ENCODE measurements around the gene SELENOI. TPM values are rescaled to one million over a fixed set of nuclear protein-coding genes. Genes with fewer than 3 reads are reported as not detected.

SELENOI gene
- total and polyA plus RNA-seq, 10 of the 15 experiments (the other 5 are each of a cell fraction or from before 2014, with no cell fraction given), result 5.2 to 31.4 (median 17.4) TPM

DNA sequence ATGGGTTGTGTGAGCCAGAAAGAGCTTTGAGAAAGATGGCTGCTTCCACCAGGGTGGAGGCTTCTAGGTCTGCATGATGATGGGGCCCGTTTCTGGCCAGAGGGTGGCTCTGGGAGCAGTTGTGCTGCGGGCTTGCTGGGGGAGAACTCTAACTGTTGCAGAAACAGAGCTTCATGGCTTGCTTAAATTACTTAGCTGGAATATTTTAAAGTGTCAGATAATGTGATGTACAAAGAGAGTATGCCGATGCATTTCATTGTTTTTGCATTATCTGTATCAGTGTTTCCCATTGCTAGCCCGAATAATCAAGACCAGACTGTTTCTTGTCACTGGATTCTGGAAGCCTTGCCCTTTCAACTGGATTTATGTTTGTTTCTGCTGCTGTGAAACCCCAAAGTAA, 49.5 kb downstream of the SELENOI start:
- Histone ChIP-seq H3K9me3 (replicated peaks; ENCODE audit: control insufficient read depth, insufficient read depth, low read length) (no peaks in the 10 kb centered on the region), H3K4me1 (ENCODE audit: control insufficient read depth, insufficient read depth, low read length) (no peaks in the 10 kb centered on the region; the same call in 1 of the 2 replicates), H3K36me3 (ENCODE audit: control insufficient read depth in 2 of 2, insufficient read depth in 2 of 2, low read length in 1 of 2) (peaks cover 0 to 11% of the 10 kb centered on the region in 2 experiments; a peak in 3 of 4 replicates), H4K20me1 (ENCODE audit: control insufficient read depth, insufficient read depth) (no peaks in the 10 kb centered on the region), H3K27ac (ENCODE audit: control insufficient read depth, insufficient read depth) (no peak overlapping the region), H2AFZ (ENCODE audit: control insufficient read depth, low read depth, low read length) (no peak overlapping the region), H3K4me3 (no peak overlapping the region), H3K9ac (ENCODE audit: control insufficient read depth, insufficient read depth, low read length) (no peak overlapping the region), H3K27me3 (replicated peaks in 1 of 2; ENCODE audit: control insufficient read depth in 2 of 2, insufficient read depth in 2 of 2, low read length in 1 of 2) (no peaks in the 10 kb centered on the region), H3K4me2 (ENCODE audit: control insufficient read depth, insufficient read depth) (no peak overlapping the region), H3K79me2 (ENCODE audit: control insufficient read depth, insufficient read depth, low read length) (no peaks in the 10 kb centered on the region)
- TF ChIP-seq HCFC1 (IDR thresholded peaks at IDR 0.05; ENCODE audit: low read length) (no peak), DPF2 (IDR thresholded peaks at IDR 0.05) (no peak), BACH1 (IDR thresholded peaks at IDR 0.05; ENCODE audit: borderline replicate concordance) (no peak), ETV6 (conservative IDR thresholded peaks at IDR 0.05 in 1 of 2, IDR thresholded peaks at IDR 0.05 in 1 of 2; ENCODE audit: borderline replicate concordance in 1 of 2, low read depth in 1 of 2) (no peak), TAF1 (IDR thresholded peaks at IDR 0.05; ENCODE audit: borderline replicate concordance, low read depth, low read length) (no peak), NR2C1 (IDR thresholded peaks at IDR 0.05) (no peak), STAT1 (conservative IDR thresholded peaks at IDR 0.05) (no peak), BRCA1 (IDR thresholded peaks at IDR 0.05; ENCODE audit: low read depth, low read length) (no peak), NFYB (IDR thresholded peaks at IDR 0.05; ENCODE audit: insufficient read depth, low read depth, low read length) (no peak), NFXL1 (IDR thresholded peaks at IDR 0.05; ENCODE audit: borderline replicate concordance) (no peak), TBL1XR1 (IDR thresholded peaks at IDR 0.05; ENCODE audit: low read depth, low read length) (no peak), SP1 (IDR thresholded peaks at IDR 0.05; ENCODE audit: low read depth, low read length) (no peak), SMAD5 (IDR thresholded peaks at IDR 0.05; ENCODE audit: low read depth) (no peak), NFYA (IDR thresholded peaks at IDR 0.05; ENCODE audit: borderline replicate concordance, low read depth, low read length) (no peak)
- TF ChIP-seq, protein P1, sequence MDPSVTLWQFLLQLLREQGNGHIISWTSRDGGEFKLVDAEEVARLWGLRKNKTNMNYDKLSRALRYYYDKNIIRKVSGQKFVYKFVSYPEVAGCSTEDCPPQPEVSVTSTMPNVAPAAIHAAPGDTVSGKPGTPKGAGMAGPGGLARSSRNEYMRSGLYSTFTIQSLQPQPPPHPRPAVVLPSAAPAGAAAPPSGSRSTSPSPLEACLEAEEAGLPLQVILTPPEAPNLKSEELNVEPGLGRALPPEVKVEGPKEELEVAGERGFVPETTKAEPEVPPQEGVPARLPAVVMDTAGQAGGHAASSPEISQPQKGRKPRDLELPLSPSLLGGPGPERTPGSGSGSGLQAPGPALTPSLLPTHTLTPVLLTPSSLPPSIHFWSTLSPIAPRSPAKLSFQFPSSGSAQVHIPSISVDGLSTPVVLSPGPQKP (IDR thresholded peaks at IDR 0.05; ENCODE audit: low read depth, low read length), result no peak
- TF ChIP-seq, protein P2, sequence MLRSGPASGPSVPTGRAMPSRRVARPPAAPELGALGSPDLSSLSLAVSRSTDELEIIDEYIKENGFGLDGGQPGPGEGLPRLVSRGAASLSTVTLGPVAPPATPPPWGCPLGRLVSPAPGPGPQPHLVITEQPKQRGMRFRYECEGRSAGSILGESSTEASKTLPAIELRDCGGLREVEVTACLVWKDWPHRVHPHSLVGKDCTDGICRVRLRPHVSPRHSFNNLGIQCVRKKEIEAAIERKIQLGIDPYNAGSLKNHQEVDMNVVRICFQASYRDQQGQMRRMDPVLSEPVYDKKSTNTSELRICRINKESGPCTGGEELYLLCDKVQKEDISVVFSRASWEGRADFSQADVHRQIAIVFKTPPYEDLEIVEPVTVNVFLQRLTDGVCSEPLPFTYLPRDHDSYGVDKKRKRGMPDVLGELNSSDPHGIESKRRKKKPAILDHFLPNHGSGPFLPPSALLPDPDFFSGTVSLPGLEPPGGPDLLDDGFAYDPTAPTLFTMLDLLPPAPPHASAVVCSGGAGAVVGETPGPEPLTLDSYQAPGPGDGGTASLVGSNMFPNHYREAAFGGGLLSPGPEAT (IDR thresholded peaks at IDR 0.05; ENCODE audit: low read depth), result no peak
- TF ChIP-seq, protein P3, sequence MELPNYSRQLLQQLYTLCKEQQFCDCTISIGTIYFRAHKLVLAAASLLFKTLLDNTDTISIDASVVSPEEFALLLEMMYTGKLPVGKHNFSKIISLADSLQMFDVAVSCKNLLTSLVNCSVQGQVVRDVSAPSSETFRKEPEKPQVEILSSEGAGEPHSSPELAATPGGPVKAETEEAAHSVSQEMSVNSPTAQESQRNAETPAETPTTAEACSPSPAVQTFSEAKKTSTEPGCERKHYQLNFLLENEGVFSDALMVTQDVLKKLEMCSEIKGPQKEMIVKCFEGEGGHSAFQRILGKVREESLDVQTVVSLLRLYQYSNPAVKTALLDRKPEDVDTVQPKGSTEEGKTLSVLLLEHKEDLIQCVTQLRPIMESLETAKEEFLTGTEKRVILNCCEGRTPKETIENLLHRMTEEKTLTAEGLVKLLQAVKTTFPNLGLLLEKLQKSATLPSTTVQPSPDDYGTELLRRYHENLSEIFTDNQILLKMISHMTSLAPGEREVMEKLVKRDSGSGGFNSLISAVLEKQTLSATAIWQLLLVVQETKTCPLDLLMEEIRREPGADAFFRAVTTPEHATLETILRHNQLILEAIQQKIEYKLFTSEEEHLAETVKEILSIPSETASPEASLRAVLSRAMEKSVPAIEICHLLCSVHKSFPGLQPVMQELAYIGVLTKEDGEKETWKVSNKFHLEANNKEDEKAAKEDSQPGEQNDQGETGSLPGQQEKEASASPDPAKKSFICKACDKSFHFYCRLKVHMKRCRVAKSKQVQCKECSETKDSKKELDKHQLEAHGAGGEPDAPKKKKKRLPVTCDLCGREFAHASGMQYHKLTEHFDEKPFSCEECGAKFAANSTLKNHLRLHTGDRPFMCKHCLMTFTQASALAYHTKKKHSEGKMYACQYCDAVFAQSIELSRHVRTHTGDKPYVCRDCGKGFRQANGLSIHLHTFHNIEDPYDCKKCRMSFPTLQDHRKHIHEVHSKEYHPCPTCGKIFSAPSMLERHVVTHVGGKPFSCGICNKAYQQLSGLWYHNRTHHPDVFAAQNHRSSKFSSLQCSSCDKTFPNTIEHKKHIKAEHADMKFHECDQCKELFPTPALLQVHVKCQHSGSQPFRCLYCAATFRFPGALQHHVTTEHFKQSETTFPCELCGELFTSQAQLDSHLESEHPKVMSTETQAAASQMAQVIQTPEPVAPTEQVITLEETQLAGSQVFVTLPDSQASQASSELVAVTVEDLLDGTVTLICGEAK (IDR thresholded peaks at IDR 0.05; ENCODE audit: borderline replicate concordance), result no peak
- ChIA-PET RAD21 (ENCODE audit: unreplicated experiment) (no interaction called here), SMC1A (ENCODE audit: uncharacterized antibody, unreplicated experiment) (interaction anchor here (0.6 kb wide), 1 partner anchor 11 kb away, joined by 3 read pairs; no protein-coding TSS in a partner anchor), POLR2A (no interaction called here), CTCF (no interaction called here)
- no peak for ATAC-seq
- BruUV-seq (replicated peaks), result no TSS peak
- DNase-seq (ENCODE audit: low read depth, low spot score), result no peak
- intact Hi-C loops (cut with micrococcal nuclease; ENCODE audit: unreplicated experiment), result no loop called here
- no peak for FAIRE-seq
- in situ Hi-C loops (cut with MboI), result no loop called here
- WGBS (ENCODE audit: insufficient coverage, insufficient replicate concordance, low lambda C conversion rate, missing lambda C conversion rate), result 87% methylated on average over 4 of the region's 4 CpGs
